ENCODE results near the gene SYNDIG1.

DNA sequence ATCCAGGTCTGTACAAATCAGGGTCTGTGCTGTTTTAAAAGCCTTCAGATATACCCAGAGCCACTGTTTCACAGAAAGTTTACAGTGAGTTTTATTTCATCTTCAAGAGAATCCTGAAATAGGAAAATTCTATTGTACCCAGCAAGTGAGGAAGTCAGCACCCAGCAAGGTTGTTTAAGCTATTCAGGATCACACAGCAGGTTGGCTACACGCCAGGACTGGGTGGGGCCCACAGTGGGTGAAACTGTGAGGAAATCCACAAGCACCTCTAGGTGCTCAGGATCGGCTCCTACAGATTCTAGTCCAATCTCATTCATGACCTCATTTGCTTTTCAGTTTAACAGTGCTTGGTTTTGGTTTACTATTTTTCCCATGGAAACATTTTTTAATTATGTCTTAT is 128.9 kb downstream of the SYNDIG1 start:
- TF ChIP-seq, protein P1, sequence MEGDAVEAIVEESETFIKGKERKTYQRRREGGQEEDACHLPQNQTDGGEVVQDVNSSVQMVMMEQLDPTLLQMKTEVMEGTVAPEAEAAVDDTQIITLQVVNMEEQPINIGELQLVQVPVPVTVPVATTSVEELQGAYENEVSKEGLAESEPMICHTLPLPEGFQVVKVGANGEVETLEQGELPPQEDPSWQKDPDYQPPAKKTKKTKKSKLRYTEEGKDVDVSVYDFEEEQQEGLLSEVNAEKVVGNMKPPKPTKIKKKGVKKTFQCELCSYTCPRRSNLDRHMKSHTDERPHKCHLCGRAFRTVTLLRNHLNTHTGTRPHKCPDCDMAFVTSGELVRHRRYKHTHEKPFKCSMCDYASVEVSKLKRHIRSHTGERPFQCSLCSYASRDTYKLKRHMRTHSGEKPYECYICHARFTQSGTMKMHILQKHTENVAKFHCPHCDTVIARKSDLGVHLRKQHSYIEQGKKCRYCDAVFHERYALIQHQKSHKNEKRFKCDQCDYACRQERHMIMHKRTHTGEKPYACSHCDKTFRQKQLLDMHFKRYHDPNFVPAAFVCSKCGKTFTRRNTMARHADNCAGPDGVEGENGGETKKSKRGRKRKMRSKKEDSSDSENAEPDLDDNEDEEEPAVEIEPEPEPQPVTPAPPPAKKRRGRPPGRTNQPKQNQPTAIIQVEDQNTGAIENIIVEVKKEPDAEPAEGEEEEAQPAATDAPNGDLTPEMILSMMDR (conservative IDR thresholded peaks at IDR 0.05; ENCODE audit: low read length), result no peak
- TF ChIP-seq EZH2phosphoT487 (IDR thresholded peaks at IDR 0.05; ENCODE audit: borderline replicate concordance, low read depth, low read length), result no peak
